Parathyroid adenoma (tissue), 2 donors: ENCODE measurements around the gene CNTN1.

Experiments
- H2AFZ ChIP-seq: fragments of 300-600 bp; sonication (generic); one replicate; pipeline ENCODE4 v1.7.0; 2017; ENCODE audit warnings: antibody characterized with exemption, mild to moderate bottlenecking
- H3K27ac ChIP-seq: fragments of 300-600 bp; sonication (generic); one replicate; pipeline ENCODE4 v1.7.0; 2017
- H3K27me3 ChIP-seq: fragments of 300-600 bp; sonication (generic); one replicate; pipeline ENCODE4 v1.7.0; 2017; ENCODE audit warnings: low read length; ENCODE audit not compliant: control insufficient read depth, insufficient read depth
- H3K36me3 ChIP-seq: fragments of 300-600 bp; sonication (generic); one replicate; pipeline ENCODE4 v1.7.0; 2017; ENCODE audit warnings: low read length; ENCODE audit not compliant: control insufficient read depth, insufficient read depth
- H3K4me1 ChIP-seq: fragments of 300-600 bp; sonication (generic); one replicate; pipeline ENCODE4 v1.7.0; 2017; ENCODE audit warnings: control low read depth
- H3K4me2 ChIP-seq: fragments of 300-600 bp; sonication (generic); one replicate; pipeline ENCODE4 v1.7.0; 2017; ENCODE audit warnings: low read length
- H3K4me3 ChIP-seq: fragments of 300-600 bp; sonication (generic); one replicate; pipeline ENCODE4 v1.7.0; 2017; ENCODE audit warnings: low read depth, low read length
- H3K79me2 ChIP-seq: fragments of 300-600 bp; sonication (generic); one replicate; pipeline ENCODE4 v1.7.0; 2017; ENCODE audit warnings: control low read depth
- H3K9ac ChIP-seq: fragments of 300-600 bp; sonication (generic); one replicate; pipeline ENCODE4 v1.7.0; 2017; ENCODE audit warnings: mild to moderate bottlenecking
- H3K9me3 ChIP-seq: fragments of 300-600 bp; sonication (generic); one replicate; pipeline ENCODE4 v1.7.0; 2017; ENCODE audit warnings: low read length; ENCODE audit not compliant: control insufficient read depth
- TF ChIP-seq, protein P1 (sequence below): fragments of 300-600 bp; sonication (generic); IDR thresholded peaks from one replicate; pipeline ENCODE4 v1.7.0; 2017; ENCODE audit warnings: antibody characterized with exemption, mild to moderate bottlenecking
- donor health status: primary hyperparathyroidism.

The CNTN1 gene

GRCh38 chr12:40745386-40745785 lies 53.1 kb downstream of the CNTN1 start:
- no peaks in the 10 kb centered on the region for H3K79me2 ChIP-seq
- no peaks in the 10 kb centered on the region for H3K36me3 ChIP-seq
- H3K4me1 ChIP-seq = no peaks in the 10 kb centered on the region
- H3K9ac ChIP-seq = no peak overlapping the region
- no peak overlapping the region for H3K4me2 ChIP-seq
- no peak overlapping the region for H3K4me3 ChIP-seq
- no peak overlapping the region for H2AFZ ChIP-seq
- TF ChIP-seq, protein P1, sequence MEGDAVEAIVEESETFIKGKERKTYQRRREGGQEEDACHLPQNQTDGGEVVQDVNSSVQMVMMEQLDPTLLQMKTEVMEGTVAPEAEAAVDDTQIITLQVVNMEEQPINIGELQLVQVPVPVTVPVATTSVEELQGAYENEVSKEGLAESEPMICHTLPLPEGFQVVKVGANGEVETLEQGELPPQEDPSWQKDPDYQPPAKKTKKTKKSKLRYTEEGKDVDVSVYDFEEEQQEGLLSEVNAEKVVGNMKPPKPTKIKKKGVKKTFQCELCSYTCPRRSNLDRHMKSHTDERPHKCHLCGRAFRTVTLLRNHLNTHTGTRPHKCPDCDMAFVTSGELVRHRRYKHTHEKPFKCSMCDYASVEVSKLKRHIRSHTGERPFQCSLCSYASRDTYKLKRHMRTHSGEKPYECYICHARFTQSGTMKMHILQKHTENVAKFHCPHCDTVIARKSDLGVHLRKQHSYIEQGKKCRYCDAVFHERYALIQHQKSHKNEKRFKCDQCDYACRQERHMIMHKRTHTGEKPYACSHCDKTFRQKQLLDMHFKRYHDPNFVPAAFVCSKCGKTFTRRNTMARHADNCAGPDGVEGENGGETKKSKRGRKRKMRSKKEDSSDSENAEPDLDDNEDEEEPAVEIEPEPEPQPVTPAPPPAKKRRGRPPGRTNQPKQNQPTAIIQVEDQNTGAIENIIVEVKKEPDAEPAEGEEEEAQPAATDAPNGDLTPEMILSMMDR = no peak
- H3K9me3 ChIP-seq = no peaks in the 10 kb centered on the region
- no peak overlapping the region for H3K27ac ChIP-seq
- no peaks in the 10 kb centered on the region for H3K27me3 ChIP-seq

DNA sequence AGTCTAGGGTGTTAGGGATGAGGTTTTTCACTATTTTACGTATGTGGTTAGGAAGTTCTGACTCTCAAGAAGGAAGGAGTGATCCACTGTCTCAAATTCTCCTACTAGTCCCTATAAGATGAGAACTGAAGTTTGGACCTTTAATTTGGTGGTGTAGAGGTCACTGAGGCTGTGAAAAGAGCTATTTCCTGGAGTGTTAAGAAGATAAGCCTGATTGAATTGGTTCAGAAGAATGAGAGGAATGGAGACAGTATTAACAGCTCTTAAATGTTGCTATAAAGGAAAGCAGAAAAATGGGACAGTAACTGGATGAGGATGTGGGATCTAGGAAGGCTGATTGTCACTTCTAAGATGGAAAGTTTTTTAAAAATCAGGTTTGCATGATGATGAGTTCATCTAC lies 57.6 kb downstream of the CNTN1 start:
- Histone ChIP-seq H2AFZ (no peak overlapping the region), H3K27me3 (no peaks in the 10 kb centered on the region), H3K4me3 (no peak overlapping the region), H3K79me2 (no peaks in the 10 kb centered on the region), H3K9me3 (no peaks in the 10 kb centered on the region), H3K9ac (no peak overlapping the region), H3K4me1 (no peaks in the 10 kb centered on the region), H3K36me3 (no peaks in the 10 kb centered on the region), H3K27ac (no peak overlapping the region), H3K4me2 (no peak overlapping the region)
- TF ChIP-seq, protein P1 = no peak

DNA sequence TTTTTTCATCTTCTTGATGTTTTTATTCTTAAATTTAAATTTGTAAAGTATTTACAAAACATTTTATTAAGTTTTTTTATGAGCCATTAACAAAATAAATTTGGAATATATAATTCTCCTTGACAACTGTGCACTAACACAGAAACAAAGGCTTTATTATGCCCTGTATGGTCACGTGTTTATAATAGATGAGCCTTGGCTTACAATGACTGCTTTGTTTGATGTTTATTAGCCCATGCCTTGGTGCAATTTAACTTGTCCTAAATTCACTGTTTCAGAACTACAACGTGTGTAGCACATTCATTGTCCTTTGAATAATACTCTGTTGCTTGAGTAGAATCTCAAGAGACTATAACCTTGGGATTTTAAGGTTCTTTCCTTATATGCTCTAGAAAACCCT lies 59.8 kb downstream of the CNTN1 start:
- H3K79me2 ChIP-seq = no peaks in the 10 kb centered on the region
- no peaks in the 10 kb centered on the region for H3K4me1 ChIP-seq
- H3K4me2 ChIP-seq = no peak overlapping the region
- no peak overlapping the region for H3K9ac ChIP-seq
- TF ChIP-seq, protein P1 = no peak
- H3K4me3 ChIP-seq = no peak overlapping the region
- no peak overlapping the region for H2AFZ ChIP-seq
- H3K9me3 ChIP-seq = no peaks in the 10 kb centered on the region
- H3K36me3 ChIP-seq = no peaks in the 10 kb centered on the region
- H3K27ac ChIP-seq = no peak overlapping the region
- H3K27me3 ChIP-seq = no peaks in the 10 kb centered on the region

DNA sequence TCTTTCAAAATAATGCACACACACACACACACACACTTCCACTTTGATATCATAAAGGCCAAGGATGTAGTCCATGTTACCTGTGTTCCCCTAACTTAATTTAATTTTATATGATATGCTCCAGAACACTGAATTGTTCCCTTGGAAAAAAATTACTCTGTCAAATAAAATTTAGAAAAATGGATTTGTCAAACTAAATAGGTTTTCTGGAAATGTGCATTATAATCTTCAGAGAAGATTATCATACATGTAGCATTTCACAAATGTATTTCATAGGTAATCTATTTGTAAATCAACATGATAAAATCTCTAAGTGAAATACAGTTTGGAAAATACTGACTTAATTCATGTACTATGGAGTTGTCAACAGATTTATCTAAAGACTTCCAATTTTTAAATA lies 68.6 kb downstream of the CNTN1 start:
- Histone ChIP-seq H3K4me3 (no peak overlapping the region), H3K4me2 (no peak overlapping the region), H2AFZ (no peak overlapping the region), H3K9ac (no peak overlapping the region), H3K27me3 (no peaks in the 10 kb centered on the region), H3K36me3 (no peaks in the 10 kb centered on the region), H3K79me2 (no peaks in the 10 kb centered on the region), H3K27ac (no peak overlapping the region), H3K9me3 (no peaks in the 10 kb centered on the region), H3K4me1 (no peaks in the 10 kb centered on the region)
- TF ChIP-seq, protein P1 = no peak

DNA sequence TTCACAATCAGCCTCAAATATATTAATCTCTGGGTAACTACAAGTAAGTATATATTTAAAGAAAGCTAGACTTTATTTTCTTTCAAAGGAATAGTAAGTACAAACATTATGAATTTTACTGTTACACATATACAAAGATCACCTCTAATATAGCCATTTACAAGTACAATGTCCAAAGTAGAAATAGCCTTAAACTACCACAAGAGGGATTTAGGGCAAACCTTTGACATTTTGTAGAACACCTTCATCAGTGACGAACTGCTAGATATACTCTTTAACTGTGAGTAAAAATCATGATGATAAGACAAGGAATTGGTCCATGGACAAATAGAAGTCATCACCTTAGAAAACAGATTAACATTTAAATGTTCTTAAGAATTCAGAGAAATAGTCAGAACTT lies 69.8 kb downstream of the CNTN1 start:
- TF ChIP-seq, protein P1 = no peak
- Histone ChIP-seq H3K9ac (no peak overlapping the region), H3K27ac (no peak overlapping the region), H3K36me3 (no peaks in the 10 kb centered on the region), H3K4me1 (no peaks in the 10 kb centered on the region), H3K79me2 (no peaks in the 10 kb centered on the region), H3K4me2 (no peak overlapping the region), H3K4me3 (no peak overlapping the region), H2AFZ (no peak overlapping the region), H3K27me3 (no peaks in the 10 kb centered on the region), H3K9me3 (no peaks in the 10 kb centered on the region)
